GM19395 (cell line): ENCODE measurements around the gene ABCC9.

Experiments
- ATAC-seq: cut with Tn5 transposase; IDR thresholded peaks from one replicate; pipeline ENCODE4 v1.9.1; 2021; ENCODE audit warnings: mild to moderate bottlenecking, moderate library complexity; ENCODE audit not compliant: unreplicated experiment

ABCC9 gene

GRCh38 chr12:21882635-21883034 is 58.6 kb downstream of the ABCC9 start:
- ATAC-seq, result no peak

- no peak for ATAC-seq
Measured at GRCh38 chr12:21881965-21882364, 59.3 kb downstream of the ABCC9 start.

- no peak for ATAC-seq
Measured at GRCh38 chr12:21879312-21879711, 61.9 kb downstream of the ABCC9 start.

GRCh38 chr12:21877293-21877982 is 63.8 kb downstream of the ABCC9 start:
- ATAC-seq, result no peak

- ATAC-seq, result no peak
Measured at GRCh38 chr12:21865846-21866245, 75.4 kb downstream of the ABCC9 start.

GRCh38 chr12:21860534-21860933 is 80.7 kb downstream of the ABCC9 start:
- ATAC-seq, result no peak

- no peak for ATAC-seq
Measured at GRCh38 chr12:21860128-21860527, 81.1 kb downstream of the ABCC9 start.

- ATAC-seq, result no peak
Measured at GRCh38 chr12:21852251-21852650, 89.0 kb downstream of the ABCC9 start.

- ATAC-seq, result no peak
Measured at GRCh38 chr12:21851151-21851550, 90.1 kb downstream of the ABCC9 start.

GRCh38 chr12:21850419-21850818 is 90.8 kb downstream of the ABCC9 start:
- no peak for ATAC-seq

- no peak for ATAC-seq
Measured at GRCh38 chr12:21849878-21850277, 91.3 kb downstream of the ABCC9 start.

- no peak for ATAC-seq
Measured at GRCh38 chr12:21848192-21848591, 93.0 kb downstream of the ABCC9 start.

GRCh38 chr12:21843795-21844194 is 97.4 kb downstream of the ABCC9 start:
- no peak for ATAC-seq

GRCh38 chr12:21839776-21840175 is 101.5 kb downstream of the ABCC9 start:
- no peak for ATAC-seq

GRCh38 chr12:21837847-21838246 is 103.4 kb downstream of the ABCC9 start:
- ATAC-seq, result no peak

GRCh38 chr12:21831791-21832344 is 109.4 kb downstream of the ABCC9 start:
- no peak for ATAC-seq

- no peak for ATAC-seq
Measured at GRCh38 chr12:21828779-21829178, 112.4 kb downstream of the ABCC9 start.

- no peak for ATAC-seq
Measured at GRCh38 chr12:21828136-21828775, 113.0 kb downstream of the ABCC9 start.

- ATAC-seq, result no peak
Measured at GRCh38 chr12:21827083-21827482, 114.1 kb downstream of the ABCC9 start.

GRCh38 chr12:21826618-21826910 is 114.7 kb downstream of the ABCC9 start:
- ATAC-seq, result no peak

GRCh38 chr12:21825886-21826617 is 115.2 kb downstream of the ABCC9 start:
- no peak for ATAC-seq

- no peak for ATAC-seq
Measured at GRCh38 chr12:21823581-21823980, 117.6 kb downstream of the ABCC9 start.
